Fibroblast of pulmonary artery (primary cell): Measurements from ENCODE around the gene SPTBN1.

Experiments used
- DNase-seq: peaks from one replicate; pipeline ENCODE4 v3.0.0-alpha.2; 2010; ENCODE audit warnings: low read depth
- H3K4me3 ChIP-seq: replicated peaks from 2 replicates; pipeline ENCODE4 v1.5.1; 2011; ENCODE audit warnings: low read depth, mild to moderate bottlenecking, control low read depth, low read length, moderate library complexity
- TF ChIP-seq, protein P1 (sequence below): IDR thresholded peaks from 2 replicates; pipeline ENCODE4 v1.5.1; 2011; ENCODE audit warnings: mild to moderate bottlenecking, control low read depth, low read length, inconsistent platforms; ENCODE audit errors: missing control alignments

SPTBN1 gene

DNA sequence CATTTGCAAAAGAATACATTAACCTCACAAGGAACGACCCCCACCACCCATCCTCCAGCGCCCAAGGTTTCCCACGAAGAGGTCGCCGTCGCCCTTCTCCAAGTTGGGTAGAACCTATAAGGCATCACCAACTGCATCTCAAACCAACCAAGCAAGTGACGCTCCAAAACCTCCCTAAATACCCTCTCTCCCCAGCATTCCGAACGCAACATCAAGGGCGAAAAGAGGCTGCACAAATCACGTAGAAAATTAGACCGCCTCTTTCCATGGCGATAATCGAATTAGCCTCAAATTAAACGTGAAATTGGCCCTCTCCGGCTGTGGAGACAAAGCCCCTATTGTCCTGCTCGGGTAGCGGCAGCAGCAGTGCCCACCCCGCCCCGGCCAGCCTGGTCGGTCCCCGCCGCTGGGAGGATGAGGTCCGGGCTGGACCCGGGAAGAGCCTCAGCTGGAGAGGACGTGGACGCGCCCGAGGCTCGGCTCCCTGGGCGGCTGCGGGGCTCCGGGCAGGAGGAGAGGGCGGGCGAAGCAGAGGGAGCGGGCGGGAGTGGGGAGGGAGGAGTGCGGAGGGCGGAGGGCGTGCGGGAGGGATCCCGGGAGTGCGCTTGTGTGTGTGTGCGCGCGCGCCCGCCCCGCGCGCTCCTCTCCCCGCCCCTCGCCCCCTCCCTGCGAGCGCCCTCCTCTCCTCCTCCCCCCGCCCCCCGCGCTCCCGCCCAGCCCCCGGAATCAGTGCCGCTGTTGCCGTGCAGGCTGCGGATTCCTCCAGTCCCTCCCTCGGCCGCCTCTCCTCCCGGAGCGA lies at the start of gene SPTBN1:
Gene SPTBN1 (plus strand): TSS at position 765 of the 799 bp plus-strand sequence. CDS start 70,092 bp downstream, outside the sequence.
- peak; percentile 94 for DNase-seq
- peak within 1 kb of the TSS; percentile 83 for H3K4me3 ChIP-seq
- TF ChIP-seq, protein P1, sequence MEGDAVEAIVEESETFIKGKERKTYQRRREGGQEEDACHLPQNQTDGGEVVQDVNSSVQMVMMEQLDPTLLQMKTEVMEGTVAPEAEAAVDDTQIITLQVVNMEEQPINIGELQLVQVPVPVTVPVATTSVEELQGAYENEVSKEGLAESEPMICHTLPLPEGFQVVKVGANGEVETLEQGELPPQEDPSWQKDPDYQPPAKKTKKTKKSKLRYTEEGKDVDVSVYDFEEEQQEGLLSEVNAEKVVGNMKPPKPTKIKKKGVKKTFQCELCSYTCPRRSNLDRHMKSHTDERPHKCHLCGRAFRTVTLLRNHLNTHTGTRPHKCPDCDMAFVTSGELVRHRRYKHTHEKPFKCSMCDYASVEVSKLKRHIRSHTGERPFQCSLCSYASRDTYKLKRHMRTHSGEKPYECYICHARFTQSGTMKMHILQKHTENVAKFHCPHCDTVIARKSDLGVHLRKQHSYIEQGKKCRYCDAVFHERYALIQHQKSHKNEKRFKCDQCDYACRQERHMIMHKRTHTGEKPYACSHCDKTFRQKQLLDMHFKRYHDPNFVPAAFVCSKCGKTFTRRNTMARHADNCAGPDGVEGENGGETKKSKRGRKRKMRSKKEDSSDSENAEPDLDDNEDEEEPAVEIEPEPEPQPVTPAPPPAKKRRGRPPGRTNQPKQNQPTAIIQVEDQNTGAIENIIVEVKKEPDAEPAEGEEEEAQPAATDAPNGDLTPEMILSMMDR, result no peak

GRCh38 chr2:54407693-54408092 lies 48.4 kb upstream of the SPTBN1 start:
- H3K4me3 ChIP-seq, result no peak overlapping the region
- no peak for DNase-seq
- TF ChIP-seq, protein P1, result no peak

GRCh38 chr2:54408288-54408687 lies 47.8 kb upstream of the SPTBN1 start:
- H3K4me3 ChIP-seq, result no peak overlapping the region
- DNase-seq, result no peak
- TF ChIP-seq, protein P1, result no peak

DNA sequence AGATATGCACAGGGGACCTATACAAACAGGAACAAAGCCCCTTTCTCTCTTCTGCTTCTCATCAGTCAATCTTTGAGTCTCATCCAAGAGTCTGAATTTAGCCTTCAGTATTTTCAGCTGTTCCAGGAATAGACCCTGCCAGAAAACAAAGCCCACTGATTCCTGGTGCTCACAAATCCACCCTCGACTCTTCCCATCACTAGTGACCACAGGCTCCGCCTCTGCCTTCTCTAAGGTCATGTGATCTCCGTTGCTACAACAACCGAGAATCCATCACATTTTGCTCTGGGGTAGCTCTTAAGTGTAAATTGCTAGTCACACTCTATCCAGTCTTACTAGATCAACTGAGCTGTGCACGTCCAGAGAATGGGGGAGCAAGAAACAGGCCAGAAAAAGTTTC lies 46.4 kb upstream of the SPTBN1 start:
- no peak for DNase-seq
- TF ChIP-seq, protein P1, result no peak

DNA sequence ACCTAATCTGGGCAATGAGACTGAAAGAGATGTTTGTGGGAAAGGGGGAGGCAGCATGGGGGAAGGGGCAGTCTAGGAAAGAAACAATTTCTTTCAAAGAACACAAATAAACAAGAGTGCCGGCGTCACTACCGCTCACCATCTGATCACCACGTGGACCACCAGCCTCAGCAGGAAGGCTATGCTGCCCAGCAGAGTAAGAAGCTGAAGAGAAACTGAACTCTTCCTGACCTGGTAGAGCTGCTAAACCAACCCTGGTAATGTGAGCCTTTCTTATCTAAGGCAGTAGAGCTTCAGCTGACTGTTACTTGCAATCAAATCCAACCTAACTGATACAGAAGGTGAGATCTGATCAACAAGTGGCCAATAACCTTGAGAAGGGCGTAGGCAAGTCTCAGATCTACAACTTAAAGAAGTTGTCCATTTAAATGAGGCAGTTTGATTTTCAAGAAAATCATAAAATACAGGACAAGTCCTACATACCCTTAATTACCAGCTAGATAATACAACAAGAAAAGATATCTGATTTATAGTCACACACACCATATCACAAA lies 44.2 kb upstream of the SPTBN1 start:
- DNase-seq, result no peak
- H3K4me3 ChIP-seq, result no peak overlapping the region
- TF ChIP-seq, protein P1, result no peak

More for the DNA sequence above, 46.4 kb upstream of the SPTBN1 start:
- H3K4me3 ChIP-seq, result no peak overlapping the region

DNA sequence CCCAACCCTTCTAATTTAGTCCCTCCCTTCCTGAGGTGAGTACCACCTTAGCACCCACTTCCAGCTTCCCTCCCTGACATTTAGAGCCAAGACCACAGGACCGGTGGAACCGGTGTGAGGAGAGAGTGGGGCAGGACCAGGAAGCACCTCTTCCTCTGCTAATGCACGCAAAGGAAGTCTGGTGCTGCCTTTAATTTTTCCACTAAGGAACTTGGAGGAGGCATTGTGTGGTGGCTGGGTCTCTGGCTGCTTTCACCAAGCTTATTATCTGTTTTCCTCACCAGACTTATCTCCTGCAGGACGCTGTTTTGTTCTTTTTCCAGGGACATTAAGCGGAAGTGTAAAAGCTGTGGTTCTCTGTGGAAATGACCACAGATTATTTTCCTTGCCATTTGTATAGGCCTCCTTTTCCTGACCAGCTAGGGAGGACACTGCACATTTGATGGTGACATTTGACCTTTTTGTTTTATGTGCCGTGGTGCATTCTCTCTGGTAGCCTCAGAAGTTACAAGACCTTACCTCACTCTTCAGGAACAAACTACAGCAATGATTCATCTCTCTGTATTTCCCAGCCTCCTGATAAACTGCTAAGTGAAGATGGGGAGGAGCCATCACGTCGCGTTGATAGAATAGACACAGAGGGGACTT lies 39.8 kb upstream of the SPTBN1 start:
- TF ChIP-seq, protein P1, result no peak
- peak; percentile 90 for DNase-seq
- H3K4me3 ChIP-seq, result no peak overlapping the region
